HCEC 1CT (cell line): Measurements from ENCODE around the gene INTS3.
A peak's percentile ranks its signal among the peaks of the same experiment; 100 is the strongest.

Experiments used
- DNase-seq: peaks from one replicate; pipeline ENCODE4 v3.0.0-alpha.2; 2017

The INTS3 gene

DNA sequence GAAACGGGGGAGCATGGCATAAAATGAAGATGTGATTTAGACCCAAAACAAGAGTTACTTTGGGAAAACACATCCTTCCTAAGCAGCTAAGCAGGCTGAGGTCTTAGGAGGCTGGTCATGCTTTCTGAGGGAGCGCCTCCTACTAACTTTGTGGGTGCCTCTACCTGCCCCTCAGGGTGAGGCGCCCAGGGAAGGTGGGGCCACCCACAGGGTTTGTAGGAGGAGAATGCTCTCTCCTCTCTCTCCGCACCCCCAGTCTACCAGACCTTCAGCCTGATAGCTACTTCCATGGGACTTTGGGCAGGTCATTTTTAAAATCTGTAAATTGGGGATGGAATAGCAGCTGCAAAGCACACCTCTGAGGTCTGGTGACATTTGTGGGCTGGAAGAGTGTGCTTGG, 71.2 kb downstream of the INTS3 start:
- no peak for DNase-seq

DNA sequence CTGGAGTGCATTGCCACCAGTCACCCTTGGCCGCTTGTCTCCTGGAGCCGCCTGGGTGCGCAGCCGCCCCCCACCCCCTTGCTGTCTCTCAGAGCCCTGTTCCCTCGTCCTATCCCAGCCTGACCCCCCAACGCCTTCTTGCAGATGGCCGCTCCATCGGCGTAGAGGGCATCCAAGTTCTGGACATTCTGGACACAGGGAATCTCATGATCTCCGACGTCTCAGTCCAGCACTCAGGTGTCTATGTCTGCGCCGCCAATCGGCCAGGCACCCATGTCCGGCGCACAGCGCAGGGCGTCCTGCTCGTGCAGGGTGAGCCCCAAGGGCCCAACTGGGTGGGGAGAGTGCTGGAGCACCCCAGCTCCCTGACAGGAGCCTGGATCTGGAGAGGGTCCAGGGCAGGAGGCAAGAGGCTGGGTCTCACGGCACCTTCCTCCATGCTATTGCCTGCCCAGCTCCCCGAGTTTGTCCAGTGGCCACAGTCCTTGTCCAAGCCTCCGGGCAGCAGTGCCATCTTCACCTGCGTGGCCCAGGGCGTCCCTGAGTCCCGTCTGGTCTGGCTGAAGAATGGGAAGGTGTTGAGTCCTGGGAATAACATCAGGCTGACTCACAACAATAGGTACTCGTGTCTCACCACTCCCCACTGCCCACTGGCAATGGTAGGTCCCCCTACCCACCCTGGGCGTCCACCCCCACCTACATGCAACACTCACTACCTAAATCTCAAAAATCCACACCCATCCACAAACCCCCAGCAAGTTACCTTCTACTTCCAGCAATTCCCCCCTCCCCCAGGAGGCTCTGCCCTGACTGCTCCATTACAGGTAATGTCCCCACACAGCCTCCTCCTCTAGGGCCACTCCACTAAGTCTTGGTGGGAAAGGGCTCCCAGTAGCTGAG, 72.0 kb downstream of the INTS3 start:
- no peak for DNase-seq

DNA sequence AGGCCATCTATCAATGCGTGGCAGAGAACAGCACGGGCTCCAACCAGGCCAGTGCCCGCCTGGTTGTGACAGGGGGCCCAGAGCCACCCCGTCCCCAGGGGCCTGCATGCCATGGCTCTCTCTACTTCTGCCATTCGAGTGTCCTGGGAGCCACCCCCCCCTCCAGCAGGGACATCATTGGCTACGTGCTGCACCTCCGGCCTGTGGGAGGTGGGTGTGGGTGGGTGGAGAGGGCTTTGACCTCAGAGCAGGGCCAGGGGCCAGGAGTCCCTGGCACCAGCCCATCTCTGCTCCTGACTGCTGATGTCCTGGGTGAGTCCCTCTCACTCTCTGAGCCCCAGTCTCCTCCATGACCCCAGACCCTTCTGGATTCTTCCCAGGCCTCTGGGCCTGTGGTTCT, 72.7 kb downstream of the INTS3 start:
- no peak for DNase-seq

DNA sequence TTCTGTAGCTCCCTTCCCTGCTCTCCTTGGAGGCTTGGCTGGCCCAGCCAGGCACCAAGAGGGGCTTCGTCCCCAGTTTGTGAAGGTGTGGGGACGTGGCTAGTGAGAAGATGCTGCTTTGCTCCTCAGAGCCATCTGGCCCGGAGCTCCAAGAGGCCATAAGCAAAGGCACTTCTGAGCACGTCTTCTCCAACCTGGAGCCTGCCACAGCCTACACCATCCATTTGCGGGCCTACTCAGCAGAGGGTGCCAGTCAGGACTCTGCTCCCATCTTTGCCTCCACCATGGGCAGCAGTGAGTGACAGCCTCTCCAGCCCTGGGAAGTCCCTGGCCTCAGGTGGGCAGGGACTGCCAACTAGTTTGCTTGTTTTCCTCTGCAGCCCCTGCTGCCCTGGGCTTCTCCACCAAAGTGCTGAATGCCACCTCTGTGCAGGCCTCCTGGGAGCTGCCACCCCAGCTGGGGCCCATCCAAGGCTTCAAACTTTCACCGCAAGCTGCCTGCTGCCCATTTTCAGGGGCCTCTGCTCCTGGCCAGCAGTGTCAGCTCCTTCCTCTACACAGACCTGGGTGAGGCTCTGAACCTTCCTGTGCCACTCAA, 73.3 kb downstream of the INTS3 start:
- no peak for DNase-seq

DNA sequence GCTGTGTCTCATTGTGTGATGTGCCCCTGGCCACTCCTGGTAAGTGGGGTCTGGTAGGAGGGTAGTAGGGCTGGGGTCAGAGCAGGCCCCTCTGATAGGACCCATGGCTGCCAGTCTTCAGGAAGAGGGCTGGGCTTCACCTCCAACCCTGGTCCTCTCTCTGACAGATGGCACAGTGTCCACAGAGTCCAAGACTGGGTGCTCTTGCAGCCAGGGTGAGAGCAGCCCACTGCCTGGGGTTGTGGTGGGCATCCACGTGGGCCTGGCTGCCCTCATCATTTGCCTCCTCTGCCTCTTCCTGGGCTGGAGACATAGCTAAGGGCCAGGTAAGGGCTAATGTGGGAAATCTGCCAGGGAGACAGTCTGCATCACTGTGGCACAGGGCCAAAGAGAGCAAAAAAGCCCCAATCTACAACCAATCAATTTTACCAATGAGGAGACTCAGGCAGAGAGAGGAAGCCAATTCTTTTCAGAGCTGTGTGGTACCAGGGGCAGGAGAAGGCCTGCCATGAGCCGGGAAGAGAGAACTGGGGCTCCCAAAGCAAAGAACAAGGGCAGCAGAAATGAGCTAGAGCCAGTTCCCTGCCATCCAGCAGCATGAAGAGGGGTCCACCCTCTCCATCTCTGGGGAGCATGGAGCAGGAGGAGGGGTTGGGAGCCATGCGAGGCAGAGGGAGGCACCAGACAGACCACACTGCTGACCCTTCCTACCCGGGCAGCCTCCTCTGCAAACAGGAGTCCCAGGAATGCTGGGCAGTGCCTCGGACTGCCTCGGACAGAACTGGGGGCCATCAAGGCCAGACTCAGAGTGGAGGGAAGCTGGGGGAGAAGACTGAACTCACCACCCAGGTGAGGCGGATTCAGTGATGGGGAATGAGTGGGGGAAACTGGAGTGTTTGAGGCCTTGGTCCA, 74.2 kb downstream of the INTS3 start:
- no peak for DNase-seq

DNA sequence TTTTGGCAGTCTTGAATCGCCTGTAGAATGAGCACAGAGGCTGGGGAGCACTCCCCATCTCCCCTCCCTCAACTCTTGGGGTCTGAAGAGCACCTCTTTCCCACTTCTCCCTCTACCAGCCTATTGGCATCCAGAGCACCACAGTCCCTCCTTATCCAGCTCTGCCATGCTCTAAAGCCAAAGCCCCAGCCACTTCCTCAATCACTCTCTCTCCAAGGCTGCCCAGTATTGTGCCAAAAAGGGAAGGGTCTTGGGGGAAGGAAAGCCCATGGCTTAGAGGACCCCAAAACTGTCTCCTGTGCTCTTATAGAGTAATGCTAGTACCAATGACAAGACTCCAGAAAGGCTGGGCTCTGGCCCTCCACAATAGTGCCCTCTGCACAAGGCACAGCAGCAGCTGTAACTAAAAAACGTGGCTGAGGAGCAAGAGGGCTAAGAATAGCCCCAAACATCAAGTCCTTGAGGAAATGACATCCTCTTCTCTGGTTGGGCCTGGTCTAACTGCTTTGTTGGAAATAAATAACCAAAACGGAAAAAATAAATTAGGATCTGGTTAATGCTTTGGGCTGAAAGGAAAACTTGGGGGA, 75.7 kb downstream of the INTS3 start:
- DNase-seq, result no peak

DNA sequence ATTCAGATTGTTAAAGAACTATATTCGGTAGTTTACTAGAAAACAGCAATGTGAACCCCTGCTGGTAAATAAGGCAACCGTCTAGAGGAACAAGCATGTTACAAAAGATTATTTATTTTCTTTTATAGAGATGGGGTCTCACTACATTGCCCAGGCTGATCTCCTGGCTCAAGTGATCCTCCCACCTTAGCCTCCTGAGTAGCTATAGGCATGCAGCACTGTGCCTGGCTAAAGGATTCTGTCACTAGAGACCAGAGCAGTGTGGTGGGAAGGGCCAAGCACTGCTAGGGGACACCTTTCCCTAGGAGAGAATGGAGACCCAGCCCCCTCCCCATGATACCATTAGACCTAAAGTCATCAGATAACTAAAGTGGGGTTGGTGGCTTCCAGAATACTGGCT, 76.3 kb downstream of the INTS3 start:
- DNase-seq, result no peak

DNA sequence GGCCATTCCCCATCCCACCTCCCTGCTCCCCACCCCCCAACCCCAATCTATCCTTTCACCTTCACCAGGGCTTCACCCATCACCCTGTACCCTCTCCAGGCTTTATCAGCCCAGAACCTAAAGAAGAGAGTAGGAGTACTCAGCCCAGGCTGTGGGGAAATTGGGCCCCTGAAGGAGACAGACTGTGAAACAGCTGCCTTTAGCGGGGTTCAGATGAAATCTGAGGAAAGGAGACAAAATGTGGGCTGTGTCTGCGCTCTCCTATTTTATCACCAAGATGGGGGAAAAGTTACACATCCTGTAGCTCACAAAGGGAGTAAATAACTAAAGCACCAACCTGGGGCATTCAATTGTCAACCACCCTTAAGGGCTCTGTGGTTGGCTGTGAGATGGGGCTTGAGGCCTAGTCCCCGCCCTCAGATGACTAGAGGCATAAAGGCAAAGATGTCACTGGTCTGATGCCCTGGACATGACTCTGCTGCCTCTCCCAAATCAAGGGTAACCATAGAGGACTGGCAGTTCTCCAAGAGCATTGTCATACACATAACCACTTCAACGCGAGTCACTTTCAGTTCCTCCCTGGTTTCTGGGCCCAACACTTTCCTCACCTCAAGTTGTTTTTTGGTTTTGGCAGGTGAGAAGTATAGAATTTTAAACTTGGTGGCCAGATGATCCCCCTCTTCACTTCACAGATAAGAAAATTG, 77.3 kb downstream of the INTS3 start:
- DNase-seq, result peak; percentile 85

DNA sequence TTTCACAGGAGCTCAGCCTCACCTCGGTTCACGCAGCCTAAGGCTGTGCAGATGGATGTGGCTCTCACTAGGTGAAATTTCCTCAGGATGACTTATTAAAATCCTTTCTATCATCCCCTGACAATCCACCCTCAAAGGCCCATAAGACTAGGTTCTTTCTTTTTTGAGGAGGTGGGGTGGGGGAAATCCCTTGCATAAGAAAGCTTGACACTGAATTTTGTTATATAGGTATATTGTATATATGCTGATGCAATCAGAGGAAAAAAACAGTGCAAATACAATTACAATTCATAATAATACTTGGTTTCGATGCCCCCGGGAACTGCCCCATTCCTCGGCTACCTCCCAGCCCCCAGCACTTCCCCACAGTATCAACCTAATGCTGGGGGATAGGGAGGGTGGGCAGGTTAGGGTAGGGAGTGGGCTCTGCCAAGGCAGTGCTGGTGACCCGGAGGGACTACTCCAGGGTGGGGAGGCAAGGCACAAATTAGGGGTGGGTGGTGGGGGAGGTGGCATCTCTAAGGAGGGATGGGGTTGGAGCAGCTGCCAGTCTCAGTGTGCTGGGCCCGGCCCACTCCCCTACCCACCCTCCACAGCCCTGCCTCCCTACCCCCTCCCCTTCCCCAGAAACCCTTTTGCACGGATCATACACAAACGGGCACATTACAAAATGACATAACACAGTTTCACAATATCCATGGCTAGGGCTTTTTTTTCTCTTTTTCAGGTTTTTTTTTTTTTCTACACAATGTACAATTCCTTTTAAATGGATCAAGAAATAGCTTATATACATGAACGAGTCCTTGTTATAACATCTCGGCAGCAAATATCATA, 78.3 kb downstream of the INTS3 start:
- no peak for DNase-seq

DNA sequence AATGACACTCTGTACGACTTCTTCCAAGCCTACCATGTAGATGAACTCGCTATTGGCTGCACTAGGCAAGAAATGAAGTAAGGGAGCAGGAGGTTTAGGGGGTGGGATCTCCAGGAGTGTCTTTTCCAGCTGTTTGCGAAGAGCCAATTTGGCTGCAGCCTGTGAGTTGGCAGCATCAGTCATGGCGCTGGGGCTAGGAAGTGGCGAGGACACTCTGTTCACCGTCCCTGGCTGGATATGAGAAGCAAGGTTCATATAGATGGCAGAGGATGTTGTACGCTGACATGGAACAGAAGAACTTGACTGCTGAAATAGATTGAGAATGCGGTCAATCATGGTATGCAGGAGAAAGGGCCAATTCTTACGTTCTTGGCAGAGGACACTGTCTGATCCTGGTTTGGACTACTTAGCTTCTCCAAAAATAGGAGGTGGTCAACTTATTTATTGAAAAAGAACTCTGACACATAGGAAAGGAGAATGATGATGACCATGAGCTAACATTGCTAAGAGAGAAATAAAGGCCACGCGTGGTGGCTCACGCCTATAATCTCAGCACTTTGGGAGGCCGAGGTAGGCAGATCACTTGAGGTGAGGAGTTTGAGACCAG, 88.5 kb downstream of the INTS3 start:
- DNase-seq, result no peak

DNA sequence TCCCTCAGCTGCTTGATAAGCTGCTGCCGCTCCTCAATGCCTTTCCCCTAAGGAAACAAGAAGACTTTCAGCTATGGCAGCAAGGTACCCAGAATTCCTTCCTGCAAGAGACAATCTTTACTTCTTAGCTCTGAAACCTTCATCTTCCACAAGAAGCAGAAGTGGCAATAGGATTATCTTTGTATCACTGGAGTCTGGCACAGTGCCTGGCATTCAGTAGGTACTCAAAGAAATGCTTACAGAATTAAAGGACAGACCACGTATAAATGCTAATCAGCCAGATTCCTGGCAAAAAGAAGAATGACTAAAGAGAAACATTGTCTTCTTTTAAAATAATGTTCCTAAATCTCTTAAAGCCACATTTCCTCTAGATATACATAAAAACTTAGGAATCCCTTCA, 91.0 kb downstream of the INTS3 start:
- no peak for DNase-seq
